NT2/D1 (cell line): ENCODE measurements around the gene ODC1.

Experiments used
- DNase-seq: peaks from one replicate; pipeline ENCODE4 v3.0.0-alpha.2; 2011; ENCODE audit warnings: low read depth, low spot score
- H3K27me3 ChIP-seq: 2 replicates; pipeline ENCODE4 v1.6.0; 2011; ENCODE audit warnings: mild to moderate bottlenecking; ENCODE audit not compliant: insufficient read length, insufficient read depth
- H3K36me3 ChIP-seq: 2 replicates; pipeline ENCODE4 v1.6.1; 2011; ENCODE audit warnings: mild to moderate bottlenecking, low read length, mixed read lengths; ENCODE audit not compliant: insufficient read depth, insufficient read length
- H3K4me1 ChIP-seq: 2 replicates; pipeline ENCODE4 v1.5.1; 2011; ENCODE audit not compliant: insufficient read depth, insufficient read length
- H3K4me3 ChIP-seq: 2 replicates; pipeline ENCODE4 v1.5.1; 2011; ENCODE audit warnings: low read depth; ENCODE audit not compliant: insufficient read length
- H3K9ac ChIP-seq: 2 replicates; pipeline ENCODE4 v1.6.0; 2011; ENCODE audit warnings: low read depth; ENCODE audit not compliant: insufficient read length
- H3K9me3 ChIP-seq: 2 replicates; pipeline ENCODE4 v1.5.1; 2011; ENCODE audit warnings: mild to moderate bottlenecking, low read length; ENCODE audit not compliant: insufficient read depth
- SUZ12 ChIP-seq: IDR thresholded peaks from 2 replicates; pipeline ENCODE4 v1.6.1; 2011; ENCODE audit not compliant: insufficient read length, insufficient read depth; ENCODE audit errors: extremely low read depth
- YY1 ChIP-seq: IDR thresholded peaks from 2 replicates; pipeline ENCODE4 v1.6.1; 2011; ENCODE audit not compliant: insufficient read length, insufficient read depth
- ZNF274 ChIP-seq: IDR thresholded peaks from 2 replicates; pipeline ENCODE4 v1.6.1; 2011; ENCODE audit warnings: mild to moderate bottlenecking, low read depth, low read length

Gene ODC1

DNA sequence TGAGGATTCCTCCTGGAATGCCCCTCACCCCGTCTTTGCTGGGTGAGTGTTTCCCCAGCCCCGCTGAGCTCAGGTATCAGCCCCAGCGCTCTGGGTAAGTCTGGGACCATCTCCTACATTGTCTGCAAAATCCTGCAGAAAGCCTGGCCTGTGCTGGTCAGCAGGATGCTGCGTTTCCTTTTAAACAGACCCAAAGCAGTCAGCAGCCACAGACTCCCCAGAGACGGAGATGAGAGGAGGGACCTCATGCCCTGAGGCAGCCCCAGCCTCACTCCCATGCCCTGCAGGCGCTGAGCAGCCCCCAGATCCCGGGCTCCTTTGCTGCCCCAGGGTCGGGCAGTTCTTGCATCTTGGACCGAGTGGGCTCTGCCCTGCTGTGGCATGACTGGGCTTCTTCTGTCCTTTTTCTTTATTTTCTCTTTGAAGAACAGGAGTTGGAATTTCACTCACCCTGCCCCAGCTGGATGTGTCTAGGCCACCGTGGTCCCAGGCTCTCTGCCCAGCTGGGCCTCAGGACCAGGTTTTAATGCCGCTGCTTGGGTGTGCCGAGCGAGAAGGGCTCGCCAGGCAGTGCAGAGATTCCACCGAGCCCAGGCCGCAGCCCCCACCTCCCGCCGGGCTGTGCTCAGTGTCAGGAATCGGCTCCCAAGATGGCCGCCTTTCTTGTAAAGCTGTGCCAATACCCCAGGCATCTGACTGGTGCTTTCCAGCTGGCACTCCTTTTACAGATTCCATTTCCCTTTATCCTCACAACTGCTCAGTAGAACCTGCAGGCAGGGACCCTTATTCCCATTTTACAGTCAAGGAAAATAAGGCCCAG lies 43.6 kb downstream of the ODC1 start:
- Histone ChIP-seq H3K4me1 (peaks cover 2% of the 10 kb centered on the region), H3K4me3 (no peak overlapping the region), H3K36me3 (peaks cover 8% of the 10 kb centered on the region), H3K9me3 (no peaks in the 10 kb centered on the region), H3K9ac (no peak overlapping the region), H3K27me3 (no peaks in the 10 kb centered on the region)
- TF ChIP-seq ZNF274: no peak
- no peak for TF ChIP-seq SUZ12
- no peak for TF ChIP-seq YY1
- DNase-seq: no peak

DNA sequence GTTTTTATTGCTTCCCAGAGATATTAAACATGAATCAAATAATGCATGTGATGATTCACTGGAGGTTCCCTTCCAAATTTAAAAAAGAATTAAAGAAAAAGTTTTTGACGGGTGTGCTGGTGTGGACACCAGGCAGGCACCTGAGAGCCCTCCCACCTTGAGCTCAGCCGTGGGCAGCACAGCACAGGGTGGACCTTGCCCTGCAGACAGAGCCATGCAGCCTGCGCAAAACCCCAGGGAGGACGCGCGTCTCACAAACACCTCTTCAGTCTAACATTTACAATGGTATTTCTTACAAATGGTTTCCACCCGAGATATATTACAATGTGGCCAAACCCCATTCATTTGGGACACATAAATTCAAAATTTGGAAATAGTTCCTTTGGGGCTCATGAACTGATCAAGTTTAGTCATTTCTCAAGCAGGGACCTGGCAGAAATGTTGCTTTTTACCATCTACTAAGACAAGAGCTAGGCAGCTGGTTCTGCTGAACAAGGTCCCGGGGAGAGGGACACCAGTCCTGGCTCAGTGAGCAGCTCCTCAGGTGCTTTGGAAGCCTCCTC lies 45.4 kb downstream of the ODC1 start:
- Histone ChIP-seq H3K4me3 (no peak overlapping the region), H3K9ac (no peak overlapping the region), H3K9me3 (no peaks in the 10 kb centered on the region), H3K36me3 (peaks cover 8% of the 10 kb centered on the region), H3K27me3 (no peaks in the 10 kb centered on the region), H3K4me1 (peaks cover 2% of the 10 kb centered on the region)
- DNase-seq: no peak
- no peak for TF ChIP-seq YY1
- TF ChIP-seq ZNF274: no peak

DNA sequence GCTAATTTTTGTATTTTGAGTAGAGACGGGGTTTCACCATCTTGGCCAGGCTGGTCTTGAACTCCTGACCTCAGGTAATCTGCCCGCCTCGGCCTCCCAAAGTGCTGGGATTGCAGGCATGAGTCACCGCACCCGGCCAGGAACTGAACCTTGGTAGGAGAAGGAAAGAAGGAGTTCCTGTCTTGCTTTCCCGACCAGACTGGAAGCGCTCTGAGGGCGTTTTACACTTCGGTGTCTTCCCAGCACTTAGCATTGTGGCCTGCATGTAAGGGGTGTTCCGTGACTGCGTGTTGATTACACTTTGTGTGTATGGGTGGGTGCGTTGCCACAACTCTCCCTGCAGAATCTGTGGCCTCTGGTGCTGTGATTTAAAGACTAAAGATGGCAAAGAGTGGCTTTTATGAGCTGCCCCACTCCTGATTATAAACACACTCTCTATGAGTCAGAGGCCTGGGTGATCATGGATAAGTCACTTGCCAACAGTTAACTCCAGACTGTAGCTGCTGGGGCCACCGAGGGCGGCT lies 46.0 kb downstream of the ODC1 start:
- no peak for TF ChIP-seq YY1
- no peak for TF ChIP-seq SUZ12
- TF ChIP-seq ZNF274: no peak
- Histone ChIP-seq H3K9me3 (no peaks in the 10 kb centered on the region), H3K4me1 (peaks cover 4% of the 10 kb centered on the region), H3K9ac (no peak overlapping the region), H3K4me3 (no peak overlapping the region), H3K36me3 (peaks cover 8% of the 10 kb centered on the region), H3K27me3 (no peaks in the 10 kb centered on the region)
- no peak for DNase-seq

DNA sequence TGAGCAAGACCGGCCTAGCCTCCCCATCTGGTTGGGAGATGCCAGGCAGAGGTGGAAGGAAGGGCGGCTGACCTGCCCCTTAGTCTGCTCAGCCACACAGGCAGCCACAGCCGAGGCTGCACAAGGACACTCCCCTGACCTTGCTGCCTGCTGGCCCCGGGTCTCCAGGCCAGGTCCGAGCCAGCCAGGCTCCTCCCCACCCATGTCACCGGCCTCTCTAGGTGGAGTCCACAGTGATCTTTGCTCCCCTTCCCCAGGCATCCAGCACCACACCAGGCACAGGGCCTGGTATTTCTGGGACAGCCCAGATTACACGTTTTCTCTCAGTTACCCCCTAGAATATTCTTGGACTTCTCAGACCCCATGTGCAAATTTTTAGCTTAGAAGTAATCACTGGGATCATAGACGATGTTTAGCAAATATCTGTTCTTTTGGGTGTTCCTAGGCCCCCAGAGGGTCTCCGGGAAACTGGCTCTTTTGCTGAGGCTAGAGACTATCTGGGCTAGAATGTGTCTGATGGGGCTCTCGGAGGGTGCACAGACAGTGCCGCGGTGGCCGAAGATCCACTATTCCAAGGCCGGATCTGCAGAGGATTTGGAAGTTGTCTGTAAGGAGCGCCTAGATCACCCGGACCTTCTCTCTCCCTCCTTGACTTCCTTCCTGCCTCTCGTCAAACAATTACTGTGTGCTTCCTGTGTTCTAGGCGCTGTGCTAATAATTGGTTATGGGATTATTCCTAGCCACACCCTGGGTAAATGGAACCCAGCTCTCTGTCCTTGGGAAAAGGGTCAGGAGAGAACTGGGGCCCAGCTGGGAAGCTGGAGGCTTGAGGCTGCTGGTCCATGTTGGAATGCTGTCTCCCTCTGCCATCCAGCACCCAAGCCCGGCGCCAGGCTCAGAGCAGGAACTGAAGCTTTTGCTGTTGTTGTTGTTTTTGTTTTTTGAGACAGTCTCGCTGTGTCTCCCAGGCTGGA lies 46.9 kb downstream of the ODC1 start:
- no peak for TF ChIP-seq SUZ12
- no peak for TF ChIP-seq ZNF274
- no peak for TF ChIP-seq YY1
- no peaks in the 10 kb centered on the region for H3K27me3 ChIP-seq
- H3K9me3 ChIP-seq: no peaks in the 10 kb centered on the region
- no peak for DNase-seq
- H3K36me3 ChIP-seq: peaks cover 8% of the 10 kb centered on the region
- H3K4me3 ChIP-seq: no peak overlapping the region
- H3K9ac ChIP-seq: no peak overlapping the region
- H3K4me1 ChIP-seq: peaks cover 4% of the 10 kb centered on the region

DNA sequence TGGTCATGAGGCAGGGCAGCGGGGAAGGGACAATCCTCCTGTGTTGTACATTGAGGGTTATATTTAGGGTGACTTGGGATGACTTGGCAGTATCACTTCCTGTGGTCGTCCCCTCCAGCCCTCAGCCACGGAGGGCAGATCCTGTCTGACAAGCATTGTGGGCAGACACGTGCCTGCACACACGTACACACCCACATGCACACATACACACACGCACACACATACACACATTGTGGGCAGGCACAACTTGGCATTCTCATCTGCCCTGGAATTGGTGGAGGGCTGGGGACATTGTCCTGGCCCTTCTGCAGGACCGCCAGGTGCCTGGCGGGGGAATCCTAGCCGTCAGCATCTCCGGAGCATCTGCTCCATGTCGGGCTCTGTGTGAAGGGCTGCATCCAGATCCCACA lies 47.6 kb downstream of the ODC1 start:
- H3K9ac ChIP-seq: no peak overlapping the region
- no peaks in the 10 kb centered on the region for H3K9me3 ChIP-seq
- no peaks in the 10 kb centered on the region for H3K27me3 ChIP-seq
- H3K36me3 ChIP-seq: peaks cover 8% of the 10 kb centered on the region
- H3K4me3 ChIP-seq: no peak overlapping the region
- TF ChIP-seq ZNF274: no peak
- no peak for TF ChIP-seq YY1
- TF ChIP-seq SUZ12: no peak
- H3K4me1 ChIP-seq: peaks cover 4% of the 10 kb centered on the region
- DNase-seq: no peak

DNA sequence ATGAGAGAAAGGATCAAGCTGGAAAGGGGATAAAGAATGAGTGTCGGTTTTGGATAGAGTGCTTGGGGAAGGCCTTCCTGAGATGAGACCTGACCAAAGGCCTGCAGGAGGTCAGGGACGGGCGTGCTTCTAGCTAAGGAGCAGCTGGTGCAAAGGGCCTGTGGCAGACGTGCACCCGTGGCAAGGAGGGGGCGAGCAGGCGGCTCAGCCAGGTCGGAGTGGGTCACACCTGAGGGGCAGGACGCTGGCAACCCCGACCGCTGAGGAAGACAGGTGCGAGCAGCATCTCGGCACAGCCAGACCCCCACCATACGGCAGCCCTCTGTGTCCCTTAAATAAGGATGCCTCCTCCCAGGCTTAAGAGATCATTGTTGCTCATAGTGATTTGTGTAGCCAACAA lies 48.1 kb downstream of the ODC1 start:
- Histone ChIP-seq H3K9ac (no peak overlapping the region), H3K27me3 (no peaks in the 10 kb centered on the region), H3K36me3 (peaks cover 8% of the 10 kb centered on the region), H3K4me3 (no peak overlapping the region), H3K4me1 (peaks cover 2% of the 10 kb centered on the region), H3K9me3 (no peaks in the 10 kb centered on the region)
- no peak for DNase-seq
- TF ChIP-seq ZNF274 (no peak), SUZ12 (no peak), YY1 (no peak)
